Hippocampal formation (tissue), 2 donors: ENCODE measurements around the gene LMF1.
A peak's percentile ranks its signal among the peaks of the same experiment; 100 is the strongest.
"Not testable (repeated sequence)": the region's sequence is repeated elsewhere in the genome, so short reads cannot be mapped to it uniquely, and the experiment has no call there.

Source experiments
- DNase-seq, 2 donors: peaks; one replicate each; lab custom pipeline; 2025; lab: John Stamatoyannopoulos, UW

Gene LMF1

GRCh38 chr16:869823-870641 is 100.8 kb downstream of the LMF1 start:
- DNase-seq = no peak

GRCh38 chr16:868846-869822 is 101.7 kb downstream of the LMF1 start:
- no peak for DNase-seq

GRCh38 chr16:868386-868755 is 102.4 kb downstream of the LMF1 start:
- no peak for DNase-seq

- DNase-seq = no peak
Observed at GRCh38 chr16:867421-868385, 103.1 kb downstream of the LMF1 start.

GRCh38 chr16:866252-866896 is 104.4 kb downstream of the LMF1 start:
- DNase-seq = no peak

- no peak for DNase-seq
Observed at GRCh38 chr16:865026-865425, 105.8 kb downstream of the LMF1 start.

GRCh38 chr16:861446-861845 is 109.3 kb downstream of the LMF1 start:
- DNase-seq = no peak

GRCh38 chr16:860891-861290 is 109.9 kb downstream of the LMF1 start:
- DNase-seq = no peak

- DNase-seq = not testable (repeated sequence)
Observed at GRCh38 chr16:858971-859370, 111.8 kb downstream of the LMF1 start.

GRCh38 chr16:858441-858840 is 112.3 kb downstream of the LMF1 start:
- DNase-seq = not testable (repeated sequence)

GRCh38 chr16:856811-857210 is 114.0 kb downstream of the LMF1 start:
- no peak for DNase-seq

- DNase-seq = no peak
Observed at GRCh38 chr16:856101-856500, 114.7 kb downstream of the LMF1 start.

GRCh38 chr16:855471-855870 is 115.3 kb downstream of the LMF1 start:
- no peak for DNase-seq

GRCh38 chr16:854808-855410 is 115.9 kb downstream of the LMF1 start:
- no peak for DNase-seq

- no peak for DNase-seq
Observed at GRCh38 chr16:853981-854807, 116.6 kb downstream of the LMF1 start.

GRCh38 chr16:853306-853705 is 117.5 kb downstream of the LMF1 start:
- DNase-seq = no peak

- DNase-seq = peak; percentile 15 to 57
Observed at GRCh38 chr16:852451-853185, 118.2 kb downstream of the LMF1 start.

- DNase-seq = no peak
Observed at GRCh38 chr16:851871-852270, 118.9 kb downstream of the LMF1 start.

- no peak for DNase-seq
Observed at GRCh38 chr16:851209-851810, 119.5 kb downstream of the LMF1 start.
